ENCODE data around the gene RHBDD2. TPM values are rescaled to one million over a fixed set of nuclear protein-coding genes. Genes with fewer than 3 reads are reported as not detected.

Gene RHBDD2
- total and polyA plus RNA-seq, 9 of the 15 experiments (the other 6 are each of a cell fraction or from before 2014, with no cell fraction given), result 3.3 to 36.7 (median 17.9) TPM

- no peak for TF ChIP-seq CUX1 (CRISPR knock-in tag; IDR thresholded peaks at IDR 0.05)
- no peak for TF ChIP-seq ATF2 (CRISPR knock-in tag; IDR thresholded peaks at IDR 0.05)
Measured at GRCh38 chr7:75915416-75916156, 36.8 kb downstream of the RHBDD2 start (continued).

Measured in K562 (cell line).